ENCODE measurements around the gene SAMD4B.

GRCh38 chr19:39400061-39400460 is 57.8 kb downstream of the SAMD4B start:
- TF ChIP-seq ZNF274 (IDR thresholded peaks at IDR 0.05; ENCODE audit: low read depth, low read length), result no peak
- TF ChIP-seq YY1 (IDR thresholded peaks at IDR 0.05; ENCODE audit: insufficient read depth, insufficient read length), result no peak

Measured in NT2/D1 (cell line).